GM12878 (cell line): ENCODE results near the gene STX1A. TPM values are rescaled to one million over a fixed set of nuclear protein-coding genes. Genes with fewer than 3 reads are reported as not detected.

Experiments used
- ATAC-seq: fragments of 200-7000 bp; cut with Tn5 transposase; 3 replicates; pipeline ENCODE4 v1.9.1; 2020; ENCODE audit warnings: mild to moderate bottlenecking, moderate library complexity
- BruUV-seq: library from RNA; stranded (reverse); fragments of 400-500 nt; replicated peaks from 2 replicates; lab custom pipeline; 2021; lab: Mats Ljungman, UMichigan
- CTCF ChIA-PET: fragments of 300-600 bp; sonication (Branson Sonifier 250); formaldehyde crosslinking; extraction: SDS; loops from one replicate; lab custom pipeline; 2021; ENCODE audit warnings: inconsistent platforms; lab: Yijun Ruan, JAX
- POLR2A ChIA-PET: fragments of 350-600 bp; formaldehyde crosslinking; extraction: SDS; loops from one replicate; lab custom pipeline; 2021; ENCODE audit warnings: inconsistent platforms; lab: Charles Lee
- RAD21 ChIA-PET: fragments of 300-600 bp; sonication (Branson Sonifier 250); formaldehyde crosslinking; loops from one replicate; lab custom pipeline; 2023; ENCODE audit warnings: antibody characterized with exemption; ENCODE audit not compliant: unreplicated experiment; lab: Charles Lee
- SMC1A ChIA-PET: fragments of 300-600 bp; sonication (Branson Sonifier 250); formaldehyde crosslinking; loops from one replicate; lab custom pipeline; 2023; ENCODE audit not compliant: unreplicated experiment, uncharacterized antibody; lab: Charles Lee
- DNase-seq: peaks from one replicate; pipeline ENCODE4 v3.0.0-alpha.2; 2011; ENCODE audit warnings: low read depth, low spot score
- FAIRE-seq: peaks from 3 replicates; lab custom pipeline; 2011; peaks lifted over from hg19 to GRCh38; lab: Jason Lieb, UNC
- H2AFZ ChIP-seq: 2 replicates; pipeline ENCODE4 v1.6.0; 2011; ENCODE audit warnings: low read depth, low read length, control low read depth; ENCODE audit not compliant: control insufficient read depth
- H3K27ac ChIP-seq: 2 replicates; pipeline ENCODE4 v1.5.1; 2011; ENCODE audit warnings: control low read depth; ENCODE audit not compliant: control insufficient read depth, insufficient read depth
- H3K27me3 ChIP-seq, 2 experiments: replicated peaks in 1 of 2; 2 replicates each; pipeline versions ENCODE4 v1.6.0 to v1.6.1; 2011; ENCODE audit warnings: low read length in 1 of 2; ENCODE audit not compliant: control insufficient read depth in 2 of 2, insufficient read depth in 2 of 2
- H3K36me3 ChIP-seq, 2 experiments: 2 replicates each; pipeline ENCODE4 v1.5.1; 2011; ENCODE audit warnings: low read length in 1 of 2; ENCODE audit not compliant: control insufficient read depth in 2 of 2, insufficient read depth in 2 of 2
- H3K4me1 ChIP-seq: 2 replicates; pipeline ENCODE4 v1.6.1; 2011; ENCODE audit warnings: mild to moderate bottlenecking, low read length, moderate library complexity, mixed read lengths; ENCODE audit not compliant: control insufficient read depth, insufficient read depth
- H3K4me2 ChIP-seq: 2 replicates; pipeline ENCODE4 v1.6.0; 2011; ENCODE audit warnings: control low read depth; ENCODE audit not compliant: control insufficient read depth, insufficient read depth
- H3K4me3 ChIP-seq: fragments of 200-600 bp; sonication (generic); 2 replicates; pipeline ENCODE4 v1.5.1; 2016
- H3K79me2 ChIP-seq: 2 replicates; pipeline ENCODE4 v1.6.0; 2011; ENCODE audit warnings: low read length; ENCODE audit not compliant: control insufficient read depth, insufficient read depth
- H3K9ac ChIP-seq: 2 replicates; pipeline ENCODE4 v1.8.0; 2011; ENCODE audit warnings: low read length, control low read depth, mixed read lengths; ENCODE audit not compliant: control insufficient read depth, insufficient read depth
- H3K9me3 ChIP-seq: replicated peaks from 3 replicates; pipeline ENCODE4 v1.5.1; 2011; ENCODE audit warnings: mild to moderate bottlenecking, low read length; ENCODE audit not compliant: control insufficient read depth, insufficient read depth
- H4K20me1 ChIP-seq: 2 replicates; pipeline ENCODE4 v1.6.0; 2011; ENCODE audit not compliant: control insufficient read depth, insufficient read depth
- CUX1 ChIP-seq: IDR thresholded peaks from 2 replicates; pipeline ENCODE4 v1.6.1; 2012; ENCODE audit warnings: improper control_type of control experiment, low read depth, low read length; ENCODE audit not compliant: insufficient replicate concordance
- MEF2B ChIP-seq: fragments of 450-650 bp; IDR thresholded peaks from 2 replicates; pipeline ENCODE4 v1.6.1; 2018; ENCODE audit warnings: mild to moderate bottlenecking, moderate library complexity; ENCODE audit not compliant: partially characterized antibody, poor library complexity, severe bottlenecking
- ZBTB40 ChIP-seq: fragments of 450-650 bp; IDR thresholded peaks from 2 replicates; pipeline ENCODE4 v1.6.1; 2016; ENCODE audit warnings: mild to moderate bottlenecking, moderate library complexity, borderline replicate concordance
- ZNF384 ChIP-seq: IDR thresholded peaks from 2 replicates; pipeline ENCODE4 v1.6.1; 2012; ENCODE audit warnings: low read depth, mild to moderate bottlenecking, low read length, improper control_type of control experiment, borderline replicate concordance
- ZSCAN29 ChIP-seq: fragments of 450-650 bp; IDR thresholded peaks from 2 replicates; pipeline ENCODE4 v1.6.1; 2017; ENCODE audit warnings: mild to moderate bottlenecking, moderate library complexity
- WGBS: methylation state at CpG from one replicate; pipeline ENCODE4 v1.1.6; 2016; ENCODE audit warnings: low lambda C conversion rate; ENCODE audit not compliant: insufficient replicate concordance, insufficient coverage; ENCODE audit errors: missing lambda C conversion rate; 5-methylcytosine and 5-hydroxymethylcytosine counted together
- in situ Hi-C: fragments of 300-500 bp; cut with MboI; formaldehyde crosslinking; loops from 9 replicates; pipeline ENCODE4 v1.14.3; 2018; ENCODE audit warnings: mixed read lengths
- intact Hi-C: fragments of 100-400 bp; cut with micrococcal nuclease; formaldehyde crosslinking; loops from one replicate; pipeline ENCODE4 v1.14.2; 2022; ENCODE audit not compliant: unreplicated experiment
- polyA plus RNA-seq, 11 experiments: library from polyadenylated mRNA; depleted of rRNA in 4 of 11; unstranded in 6 of 11; stranded (reverse) in 5 of 11; fragments of >200 nt; fragmentation: Nextera tagmentation in 4 of 11; fragmentation: Illumina TruSeq in 1 of 11; extraction: Ambion mirVana in 4 of 11; extraction: Trizol in 1 of 11; gene quantifications; 1 replicate in 1 of 11; 2 replicates in 10 of 11; pipeline versions ENCODE4 v1.2.1 to v1.2.3, GENCODE V29; 2011 to 2016; ENCODE audit warnings: inconsistent platforms in 2 of 11, missing spikeins in 2 of 11, low read depth in 1 of 11
- total RNA-seq, 4 experiments: library from RNA; depleted of rRNA in 3 of 4; stranded (reverse); fragments of >200 nt in 3 of 4; fragmentation: Illumina TruSeq in 1 of 4; extraction: Trizol in 1 of 4; gene quantifications; 2 replicates each; pipeline versions ENCODE4 v1.2.1 to v1.2.3, GENCODE V29; 2013 to 2021

STX1A gene
- total and polyA plus RNA-seq, 10 of the 15 experiments (the other 5 are each of a cell fraction or from before 2014, with no cell fraction given) = 0.15 to 5.3 (median 2.5) TPM

DNA sequence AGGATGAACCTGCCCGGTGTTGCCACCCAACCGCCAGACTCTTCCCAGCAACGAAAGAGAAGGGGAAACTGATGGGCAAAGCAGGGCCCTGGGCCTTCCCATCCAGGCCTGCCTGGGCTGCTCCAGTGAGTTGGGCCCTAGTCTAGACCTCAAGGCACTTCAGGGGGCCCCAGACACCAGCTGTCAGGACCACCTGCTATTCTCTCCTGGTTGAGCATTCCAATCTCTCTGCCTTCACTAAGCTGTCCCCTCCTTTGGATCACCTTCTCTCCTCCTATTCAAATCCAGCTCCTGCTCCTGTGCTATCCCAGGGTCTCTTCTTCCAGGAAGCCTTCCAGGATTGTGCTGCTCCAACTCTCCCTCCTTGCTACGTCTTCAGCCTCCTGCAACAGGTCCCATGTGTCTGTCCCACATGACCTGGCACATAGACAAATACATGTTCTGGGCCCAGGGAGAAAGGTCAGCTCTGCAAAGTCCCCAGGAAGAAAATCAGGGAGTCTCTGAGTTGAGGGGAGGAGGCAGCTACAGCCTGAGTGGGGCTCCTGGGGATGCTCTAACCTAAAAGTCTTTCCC lies 3.1 kb downstream of the STX1A start:
- in situ Hi-C loops = no loop called here
- ATAC-seq = no peak
- CTCF ChIA-PET = interaction anchor here (0.7 kb wide), 1 partner anchor 31 kb away, joined by 3 read pairs; no protein-coding TSS in a partner anchor
- RAD21 ChIA-PET = interaction anchor here (1.4 to 1.7 kb wide), 2 partner anchors 23 to 110 kb away, joined by 4 read pairs; partner anchors contain the start of gene ABHD11
- WGBS = 90% methylated on average over 4 of the region's 4 CpGs
- BruUV-seq = TSS peak; percentile 25
- intact Hi-C loops = no loop called here
- Histone ChIP-seq H3K4me3 (no peak overlapping the region), H3K4me1 (peaks cover 12% of the 10 kb centered on the region), H3K9me3 (no peaks in the 10 kb centered on the region), H2AFZ (no peak overlapping the region), H3K36me3 (no peaks in the 10 kb centered on the region), H3K27ac (no peak overlapping the region), H3K27me3 (no peaks in the 10 kb centered on the region), H3K4me2 (no peak overlapping the region), H4K20me1 (0 out of 2 replicates have a peak, but pooled peaks cover 4% of the 10 kb centered on the region), H3K79me2 (no peaks in the 10 kb centered on the region), H3K9ac (no peak overlapping the region)
- POLR2A ChIA-PET = no interaction called here
- SMC1A ChIA-PET = no interaction called here
- TF ChIP-seq ZSCAN29 = no peak
- TF ChIP-seq ZNF384 = no peak
- TF ChIP-seq CUX1 = no peak
- TF ChIP-seq MEF2B = no peak
- no peak for TF ChIP-seq ZBTB40
- FAIRE-seq = no peak
- DNase-seq = no peak
